NCI-H2171 treated with DMSO at 0.1 percent for 48 hours (cell line): ENCODE results near the gene WIPF3.

Source experiments
- DNase-seq: peaks from one replicate; lab custom pipeline; 2025; lab: John Stamatoyannopoulos, UW

Gene WIPF3

DNA sequence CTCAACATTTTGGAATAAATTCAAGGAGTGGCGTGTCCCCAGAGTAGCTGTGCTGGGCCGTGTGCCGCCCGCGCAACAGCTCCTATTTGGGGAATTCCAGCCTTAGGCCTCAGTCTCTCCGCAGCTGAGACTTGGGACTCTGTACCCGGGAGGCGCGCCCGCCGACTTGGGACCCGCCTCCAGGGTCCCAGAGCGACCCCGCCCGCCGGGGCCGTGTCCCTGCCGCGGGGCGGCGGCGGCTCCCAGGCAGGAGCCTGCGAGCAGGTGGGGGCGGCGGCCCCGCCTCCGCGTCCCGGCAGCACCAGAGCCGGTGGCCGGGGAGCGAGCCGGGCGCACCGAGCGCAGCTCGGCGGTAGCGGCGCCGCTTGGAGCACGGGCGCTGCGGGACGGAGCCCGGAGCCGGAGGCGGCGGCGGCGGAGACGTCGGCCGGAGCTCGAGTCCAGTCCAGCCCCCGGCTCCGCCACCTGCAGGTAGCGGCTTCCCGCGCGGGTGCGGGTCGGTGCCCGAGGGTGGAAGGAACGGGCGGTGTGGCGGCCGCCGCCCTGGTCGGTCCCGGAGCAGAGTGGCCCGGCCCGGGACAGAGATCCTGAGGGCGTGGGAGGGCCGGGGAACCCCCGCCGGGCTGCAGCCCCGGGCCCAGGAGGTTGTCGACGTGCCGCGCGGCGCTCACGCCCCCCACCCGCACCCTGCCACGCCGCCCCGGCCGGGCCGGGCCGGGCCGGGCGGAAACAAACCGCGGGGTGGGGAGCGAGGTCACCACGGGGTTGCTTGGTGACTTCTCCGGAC lies at the start of gene WIPF3:
Gene WIPF3, plus strand, starts transcription at position 301 of the 787 bp plus-strand sequence. CDS start 28,217 bp downstream, outside the sequence.
- DNase-seq, result no peak

DNA sequence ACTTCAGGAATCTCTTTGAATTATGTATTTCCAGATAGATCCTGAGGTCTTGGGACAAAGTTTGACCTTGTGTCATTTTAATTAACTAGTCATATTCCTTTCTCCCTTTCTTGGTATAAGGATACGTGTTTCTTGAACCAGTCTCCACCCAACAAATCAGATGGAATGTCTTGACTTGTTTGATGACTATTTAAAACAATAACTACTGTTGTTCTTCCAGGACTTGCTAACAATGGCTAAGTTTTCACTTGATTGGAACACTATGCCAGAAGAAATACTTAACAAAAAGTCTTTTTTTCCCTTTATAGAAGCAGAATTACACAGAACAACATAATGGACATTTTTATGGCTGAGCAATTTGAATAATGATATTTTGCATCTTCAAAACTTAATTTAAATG lies 43.0 kb upstream of the WIPF3 start:
- no peak for DNase-seq

- DNase-seq, result peak; percentile 4
Observed at GRCh38 chr7:29764227-29764626, 42.1 kb upstream of the WIPF3 start.

DNA sequence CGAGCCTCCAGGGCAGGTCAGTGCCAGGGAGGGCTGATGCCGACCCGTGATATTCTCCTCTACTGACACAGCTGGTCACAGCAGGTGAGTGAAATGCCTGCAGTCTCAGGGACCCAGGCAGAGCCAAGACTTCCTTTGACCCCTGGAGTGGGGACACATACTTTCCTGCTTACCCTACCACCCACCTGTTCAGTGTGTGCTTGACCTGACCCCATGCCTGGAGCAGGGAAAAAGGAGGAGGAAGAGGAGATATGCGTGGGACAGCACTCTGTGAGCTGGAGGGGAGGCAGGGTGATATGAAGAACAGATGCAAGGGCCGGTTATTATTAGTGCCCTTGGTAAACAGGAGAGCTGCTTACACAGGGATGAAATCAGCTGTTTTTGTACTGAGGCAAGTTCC lies 40.8 kb upstream of the WIPF3 start:
- no peak for DNase-seq

- DNase-seq, result no peak
Observed at GRCh38 chr7:29770371-29770770, 35.9 kb upstream of the WIPF3 start.

DNA sequence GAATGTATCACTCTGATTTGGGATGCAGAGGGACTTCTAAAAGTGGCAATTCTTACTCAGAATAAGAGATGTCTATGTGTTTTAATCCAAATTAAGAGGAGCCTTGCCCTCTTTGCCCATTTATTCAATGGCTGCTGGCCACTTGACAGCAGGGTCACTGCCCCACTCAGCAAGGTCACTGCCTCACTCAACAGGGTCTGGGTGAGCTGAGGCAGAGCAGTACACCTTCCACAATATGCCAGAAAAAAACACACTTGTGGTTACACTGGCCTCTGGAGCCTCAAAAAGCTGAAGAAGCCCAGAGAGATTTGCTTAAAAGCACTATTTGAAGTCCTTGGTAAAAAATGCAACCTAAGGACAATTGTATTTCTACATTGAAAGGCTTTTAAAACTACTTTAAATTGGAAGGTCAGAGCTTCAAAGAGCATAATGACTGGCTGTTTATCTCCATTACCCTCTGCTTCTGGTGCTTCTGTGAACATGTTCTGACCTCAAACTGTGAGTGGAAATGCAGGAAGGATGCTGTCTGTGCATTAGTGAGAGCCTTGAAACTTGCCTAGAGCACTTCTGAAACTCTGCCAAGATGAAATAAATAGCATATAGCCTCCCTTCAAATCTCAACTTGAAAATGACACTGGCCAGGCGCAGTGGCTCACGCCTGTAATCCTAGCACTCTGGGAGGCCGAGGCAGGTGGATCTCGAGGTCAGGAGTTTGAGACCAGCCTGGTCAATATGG lies 35.1 kb upstream of the WIPF3 start:
- DNase-seq, result no peak

GRCh38 chr7:29779017-29779416 lies 27.3 kb upstream of the WIPF3 start:
- no peak for DNase-seq

DNA sequence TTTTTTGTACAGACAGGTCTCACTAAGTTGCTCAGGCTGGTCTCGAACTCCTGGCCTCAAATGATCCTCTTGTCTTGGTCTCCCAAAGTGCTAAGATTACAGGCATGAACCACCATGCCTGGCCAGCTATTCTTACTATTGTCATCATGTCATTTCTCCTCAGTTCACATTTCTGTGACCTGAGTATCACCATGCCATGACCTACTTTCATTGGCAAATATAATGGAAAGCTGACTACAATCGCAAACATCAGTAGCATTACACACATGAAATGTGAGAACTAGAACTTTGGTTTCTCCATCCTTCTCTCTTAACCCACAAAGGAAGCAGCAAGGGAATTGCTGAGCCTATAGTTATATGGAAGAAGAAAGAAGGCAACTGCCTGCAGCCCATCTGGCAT lies 26.0 kb upstream of the WIPF3 start:
- peak; percentile 43 for DNase-seq

- no peak for DNase-seq
Observed at GRCh38 chr7:29783671-29784070, 22.6 kb upstream of the WIPF3 start.

DNA sequence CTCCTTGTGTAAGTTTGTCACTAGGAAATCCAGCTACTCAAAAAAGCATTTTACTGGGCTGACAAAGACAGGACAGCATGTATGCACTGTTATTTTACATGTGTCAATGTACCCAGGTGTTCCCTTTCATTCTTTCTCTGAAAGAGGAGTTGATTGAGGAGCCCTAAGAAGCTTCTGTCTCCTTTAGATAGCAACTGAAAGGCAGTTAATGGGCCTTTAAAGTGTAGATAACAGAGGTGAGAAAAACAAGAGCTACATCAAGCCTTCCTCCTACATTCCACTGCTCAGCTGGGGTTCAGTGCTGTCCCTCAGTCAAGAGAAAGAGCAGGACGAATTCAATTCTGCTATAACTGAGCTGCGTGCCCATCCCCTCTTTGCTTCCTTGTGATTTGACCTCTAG lies 12.8 kb upstream of the WIPF3 start:
- no peak for DNase-seq

DNA sequence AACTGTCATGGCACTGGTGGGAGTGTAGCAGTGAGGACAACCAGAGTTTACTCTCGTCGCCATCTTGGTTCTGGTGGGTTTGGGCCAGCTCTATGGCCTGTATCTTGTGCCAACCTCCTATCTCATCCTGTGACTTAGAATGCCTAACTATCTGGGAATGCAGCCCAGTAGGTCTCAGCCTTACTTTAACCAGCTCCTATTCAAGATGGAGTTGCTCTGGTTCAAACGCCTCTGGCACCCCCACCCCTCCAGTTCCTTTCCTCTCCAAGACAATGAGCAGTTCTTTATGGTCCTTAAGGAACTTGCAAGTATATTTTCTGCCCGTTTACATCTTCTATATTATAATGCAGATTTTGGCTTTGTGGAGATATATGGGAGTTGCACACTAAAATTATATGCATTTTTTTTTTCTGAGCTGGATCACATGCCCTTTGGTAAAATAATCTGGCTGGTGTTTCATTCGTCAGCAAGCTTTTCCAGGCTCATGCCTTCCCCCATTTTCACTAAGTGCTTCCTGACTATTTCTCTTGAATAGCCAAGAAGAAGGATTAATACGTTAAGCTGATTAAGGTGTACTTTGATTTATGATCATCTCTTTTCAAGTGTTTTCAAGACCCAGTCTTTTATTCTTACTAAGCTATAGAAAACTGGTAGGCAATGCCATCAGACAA lies 11.2 kb upstream of the WIPF3 start:
- no peak for DNase-seq

- DNase-seq, result no peak
Observed at GRCh38 chr7:29795696-29796580, 10.4 kb upstream of the WIPF3 start.

DNA sequence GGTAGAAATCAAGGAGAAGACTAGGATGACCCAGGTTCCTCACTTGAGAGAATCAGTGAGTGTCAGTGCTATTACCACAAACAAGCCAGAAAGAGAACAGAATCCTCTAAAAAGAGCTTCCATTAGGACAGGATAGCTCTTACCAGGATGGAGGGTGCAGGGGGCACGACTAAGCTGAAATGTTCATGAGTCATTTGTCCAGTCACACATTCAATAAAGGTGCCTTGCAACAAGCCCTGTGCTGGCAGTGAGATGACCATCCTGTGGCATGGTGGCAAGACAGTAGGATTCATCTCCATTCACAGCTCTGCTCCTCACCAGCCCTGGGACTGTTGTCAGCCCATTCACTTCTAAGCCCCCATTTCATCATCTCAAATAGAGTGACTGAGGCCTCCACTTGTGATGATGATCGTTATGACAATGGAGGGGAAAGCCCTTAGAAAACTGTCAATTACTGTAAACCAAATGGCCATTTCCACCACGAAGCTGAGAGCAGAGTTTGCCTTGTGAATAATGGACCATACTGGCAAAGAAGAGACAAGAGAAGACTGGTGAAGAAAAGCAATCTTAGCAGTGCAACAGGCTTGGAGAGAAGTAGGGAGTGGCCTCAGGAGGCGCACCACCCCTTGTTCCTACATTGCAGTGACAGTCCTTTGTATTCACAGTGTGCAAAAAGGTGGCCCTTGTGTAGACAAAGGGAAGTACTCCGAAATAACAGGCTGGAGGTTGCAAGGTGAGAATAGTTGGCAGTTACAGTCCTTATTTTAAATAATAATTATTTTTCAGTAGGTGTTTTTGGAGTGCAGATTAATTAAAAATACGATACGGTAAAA lies 9.0 kb upstream of the WIPF3 start:
- DNase-seq, result no peak

DNA sequence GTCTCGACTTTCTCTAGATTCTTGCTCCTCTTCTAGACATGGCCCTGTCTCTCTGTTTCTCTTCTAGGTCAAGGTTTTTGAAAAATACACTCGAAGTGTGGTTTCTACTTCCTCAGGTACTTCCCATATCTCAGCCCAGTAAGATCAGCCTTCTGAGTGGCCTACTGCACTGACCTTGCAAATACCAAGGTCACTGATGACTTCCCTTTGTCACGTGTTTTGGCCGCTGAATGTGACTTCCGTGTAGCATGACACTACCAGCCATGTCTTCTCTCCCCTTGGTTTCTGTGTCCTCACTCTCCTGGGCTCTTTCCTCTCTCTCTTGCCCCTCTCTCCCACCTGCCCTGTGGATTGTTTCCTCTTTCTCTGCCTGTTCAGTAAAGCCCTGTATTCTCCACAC lies 7.9 kb upstream of the WIPF3 start:
- no peak for DNase-seq

DNA sequence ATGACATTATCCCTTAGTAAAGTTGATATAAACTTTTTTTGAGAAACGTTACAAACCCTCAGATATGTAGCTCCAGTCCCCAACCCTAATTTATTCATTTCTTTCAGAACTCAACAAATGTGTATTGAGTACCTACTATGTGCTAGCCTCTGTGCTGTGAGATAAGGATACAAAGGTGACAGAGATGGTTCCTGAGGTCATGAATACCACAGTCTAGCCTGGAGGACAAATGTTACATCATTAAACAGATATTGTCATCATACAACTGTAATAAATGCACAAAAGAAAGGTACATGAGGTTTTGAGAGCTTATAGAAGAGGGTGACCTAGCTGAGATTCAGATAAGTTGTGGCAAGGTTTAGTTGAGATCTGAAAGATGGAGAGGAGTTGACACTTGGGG lies 4.4 kb upstream of the WIPF3 start:
- no peak for DNase-seq

- DNase-seq, result no peak
Observed at GRCh38 chr7:29805031-29805430, 1.3 kb upstream of the WIPF3 start.

- no peak for DNase-seq
Observed at GRCh38 chr7:29805886-29806207, 461 bp upstream of the WIPF3 start.

DNA sequence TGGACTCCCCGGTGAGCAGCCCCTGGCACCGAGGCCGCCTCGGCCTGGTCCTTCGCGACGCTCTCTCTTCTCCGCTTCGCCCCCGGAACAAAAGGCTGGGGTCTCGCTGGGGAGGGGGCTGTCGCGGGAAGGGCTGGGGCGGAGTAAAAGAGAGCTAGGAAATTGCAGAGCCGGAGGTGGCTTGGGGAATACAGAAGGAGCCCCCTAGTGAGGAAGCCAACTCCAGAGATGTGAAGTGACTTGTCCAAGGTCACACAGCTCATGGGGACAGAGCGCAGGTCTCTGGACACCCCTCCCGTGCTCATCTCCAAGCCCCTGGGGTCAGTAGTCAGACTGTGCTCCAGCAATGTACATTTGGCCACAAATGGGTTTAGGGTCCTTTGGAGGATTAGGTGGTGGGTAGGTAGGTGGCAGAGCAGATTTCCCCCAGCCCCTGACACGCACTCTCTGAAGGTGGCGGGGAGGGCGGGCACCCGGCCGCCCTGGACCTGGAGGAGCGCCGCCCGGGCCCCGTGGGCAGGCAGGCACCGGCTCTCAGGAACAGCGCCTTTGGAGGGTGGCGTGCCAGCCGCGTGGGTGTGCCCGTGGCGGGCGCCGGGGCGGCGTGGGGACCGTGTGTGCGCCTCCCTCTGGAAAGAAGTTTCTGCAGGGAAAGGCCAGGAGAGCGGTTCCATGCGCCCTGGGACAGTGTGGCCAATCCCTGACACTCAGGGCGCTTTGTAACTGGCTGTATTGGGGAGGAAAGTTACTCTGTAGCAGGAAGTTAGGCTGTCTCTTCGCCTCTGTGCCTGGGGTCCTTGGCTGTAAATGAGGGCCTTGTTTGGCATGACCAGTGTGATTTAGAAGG lies 910 bp downstream of the WIPF3 start:
- no peak for DNase-seq

DNA sequence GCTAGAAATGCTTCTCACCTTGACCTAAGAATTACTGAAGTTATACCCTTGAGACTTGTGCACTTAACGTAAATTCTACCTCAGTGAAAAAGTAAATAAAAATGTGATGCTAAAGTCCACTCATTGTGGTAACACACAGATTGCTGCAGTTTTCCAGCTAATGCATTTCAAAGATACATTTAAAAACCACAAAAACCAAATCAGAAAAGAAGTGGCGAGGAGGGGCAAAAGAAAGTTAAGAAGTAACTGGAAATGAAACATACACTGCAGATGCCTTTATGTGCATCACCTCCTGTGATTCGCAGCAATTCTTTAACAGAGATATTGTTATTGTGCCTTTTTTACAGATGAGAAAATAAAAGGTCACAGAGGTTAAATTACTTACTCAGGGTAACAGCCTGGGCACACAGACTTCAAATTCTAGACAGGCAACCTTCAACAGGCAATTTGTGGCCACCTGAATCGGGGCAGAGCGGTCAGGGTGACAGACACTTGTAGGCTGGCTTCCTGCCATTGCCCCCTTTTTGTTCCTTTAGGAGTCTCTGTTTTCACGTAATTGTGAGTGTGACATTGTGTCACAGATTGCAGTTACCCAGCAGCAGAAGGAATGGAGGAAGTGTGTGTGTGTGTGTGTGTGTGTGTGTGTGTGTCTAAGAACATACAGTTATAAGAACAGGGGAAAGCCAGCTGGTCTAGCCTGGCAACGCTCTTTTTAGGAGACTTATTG lies 1.9 kb downstream of the WIPF3 start:
- no peak for DNase-seq
